NCI-H1930 (cell line): ENCODE data around the gene SLC2A1.

Experiments used
- DNase-seq, 2 experiments: peaks; one replicate each; lab custom pipeline; 2025; lab: John Stamatoyannopoulos, UW

Gene SLC2A1

GRCh38 chr1:42960566-42961311 is 2.1 kb upstream of the SLC2A1 start:
- DNase-seq: no peak

GRCh38 chr1:42960122-42960390 is 1.4 kb upstream of the SLC2A1 start:
- DNase-seq: no peak

GRCh38 chr1:42957880-42958487 is 684 bp downstream of the SLC2A1 start:
- peak; percentile 33 to 60 for DNase-seq

GRCh38 chr1:42957229-42957879 is 1.3 kb downstream of the SLC2A1 start:
- DNase-seq: no peak

- no peak for DNase-seq
Observed at GRCh38 chr1:42956739-42957138, 1.9 kb downstream of the SLC2A1 start.

- no peak for DNase-seq
Observed at GRCh38 chr1:42955311-42956063, 3.2 kb downstream of the SLC2A1 start.

GRCh38 chr1:42953182-42954180 is 5.2 kb downstream of the SLC2A1 start:
- DNase-seq: no peak

- no peak for DNase-seq
Observed at GRCh38 chr1:42952303-42953001, 6.2 kb downstream of the SLC2A1 start.

- DNase-seq: no peak
Observed at GRCh38 chr1:42951588-42951987, 7.1 kb downstream of the SLC2A1 start.

GRCh38 chr1:42950116-42950481 is 8.6 kb downstream of the SLC2A1 start:
- DNase-seq: no peak

GRCh38 chr1:42949312-42950115 is 9.2 kb downstream of the SLC2A1 start:
- DNase-seq: no peak

- DNase-seq: no peak
Observed at GRCh38 chr1:42947965-42948732, 10.5 kb downstream of the SLC2A1 start.

GRCh38 chr1:42947117-42947516 is 11.6 kb downstream of the SLC2A1 start:
- no peak for DNase-seq

GRCh38 chr1:42946120-42946898 is 12.4 kb downstream of the SLC2A1 start:
- DNase-seq: no peak

- DNase-seq: no peak
Observed at GRCh38 chr1:42945164-42945563, 13.5 kb downstream of the SLC2A1 start.

- no peak for DNase-seq
Observed at GRCh38 chr1:42944246-42944928, 14.3 kb downstream of the SLC2A1 start.

GRCh38 chr1:42943728-42944127 is 14.9 kb downstream of the SLC2A1 start:
- DNase-seq: no peak

GRCh38 chr1:42943166-42943565 is 15.5 kb downstream of the SLC2A1 start:
- DNase-seq: no peak
